Measurements from ENCODE around the gene TCERG1.

DNA sequence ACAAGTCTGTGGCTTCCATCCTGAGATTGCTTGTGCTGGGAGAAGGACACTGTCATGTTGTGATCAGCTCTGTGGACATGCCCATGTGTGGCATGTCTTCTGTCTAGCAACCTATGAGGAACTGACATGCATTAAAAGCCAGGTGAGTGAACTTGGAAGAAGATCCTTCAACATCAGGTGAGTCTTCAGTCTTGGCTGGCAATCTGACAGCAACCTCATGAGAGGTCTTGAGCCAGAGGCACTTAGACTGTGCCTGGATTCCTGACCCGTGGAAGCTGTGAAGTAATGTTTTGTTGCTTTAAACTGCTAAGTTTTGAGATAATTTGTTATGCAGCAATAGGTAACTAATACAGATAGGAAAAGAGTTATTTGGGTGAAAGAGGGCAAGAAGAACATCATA is 6.8 kb upstream of the TCERG1 start:
- TF ChIP-seq POLR2A (IDR thresholded peaks at IDR 0.05; ENCODE audit: low read length) (no peak), GATA1 (IDR thresholded peaks at IDR 0.05; ENCODE audit: low read depth, low read length) (no peak)

All from erythroblast (primary cell).